Activated CD8-positive, alpha-beta memory T cell treated with anti-CD3 and anti-CD28 coated beads for 1 hour (primary cell): Measurements from ENCODE around the gene TTC16.
A peak's percentile ranks its signal among the peaks of the same experiment; 100 is the strongest.

ENCODE experiments used
- DNase-seq, 2 donors: peaks; one replicate each; pipeline ENCODE4 v3.0.0-alpha.2; 2020; ENCODE audit warnings: low read depth in 1 of 2; ENCODE audit errors: extremely low read depth in 1 of 2

TTC16 gene

DNA sequence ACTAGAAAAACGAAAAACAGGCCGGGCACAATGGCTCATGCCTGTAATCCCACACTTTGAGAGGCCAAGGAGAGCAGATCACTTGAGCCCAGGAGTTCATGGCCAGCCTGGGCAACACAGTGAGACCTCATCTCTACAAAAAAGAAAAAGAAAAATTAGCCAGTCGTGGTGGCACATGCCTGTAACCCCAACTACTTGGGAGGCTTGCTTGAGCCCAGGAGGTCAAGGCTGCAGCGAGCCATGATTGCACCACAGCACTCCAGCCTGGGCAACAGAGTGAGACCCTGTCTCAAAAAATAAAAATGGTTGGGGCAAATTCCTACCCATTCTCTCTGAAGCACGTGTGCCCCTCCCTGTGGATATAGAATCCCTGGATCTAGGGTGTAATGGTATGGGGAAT, 17.5 kb upstream of the TTC16 start:
- DNase-seq, result no peak

GRCh38 chr9:127698985-127699670, 16.8 kb upstream of the TTC16 start:
- peak; percentile 66 to 68 for DNase-seq

DNA sequence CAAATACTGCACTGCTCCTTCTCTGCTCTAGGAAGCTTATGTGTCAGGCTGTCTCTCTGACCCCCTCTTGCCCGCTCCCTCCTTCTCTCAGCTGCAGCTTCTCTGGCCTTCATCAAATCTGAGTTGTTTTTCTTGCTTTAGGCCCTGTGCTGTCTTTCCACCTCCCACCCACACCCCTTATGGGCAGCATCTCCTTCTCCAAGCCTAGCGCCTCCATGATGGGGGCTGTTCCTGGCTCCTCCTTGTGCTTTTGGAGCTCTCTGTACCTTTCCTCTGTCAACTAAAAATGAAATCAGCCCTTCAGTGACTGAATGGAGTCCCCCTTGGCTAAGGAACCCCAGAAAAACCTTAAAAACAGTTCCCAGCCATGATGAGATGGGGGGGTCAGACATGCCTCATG, 15.7 kb upstream of the TTC16 start:
- DNase-seq, result no peak

DNA sequence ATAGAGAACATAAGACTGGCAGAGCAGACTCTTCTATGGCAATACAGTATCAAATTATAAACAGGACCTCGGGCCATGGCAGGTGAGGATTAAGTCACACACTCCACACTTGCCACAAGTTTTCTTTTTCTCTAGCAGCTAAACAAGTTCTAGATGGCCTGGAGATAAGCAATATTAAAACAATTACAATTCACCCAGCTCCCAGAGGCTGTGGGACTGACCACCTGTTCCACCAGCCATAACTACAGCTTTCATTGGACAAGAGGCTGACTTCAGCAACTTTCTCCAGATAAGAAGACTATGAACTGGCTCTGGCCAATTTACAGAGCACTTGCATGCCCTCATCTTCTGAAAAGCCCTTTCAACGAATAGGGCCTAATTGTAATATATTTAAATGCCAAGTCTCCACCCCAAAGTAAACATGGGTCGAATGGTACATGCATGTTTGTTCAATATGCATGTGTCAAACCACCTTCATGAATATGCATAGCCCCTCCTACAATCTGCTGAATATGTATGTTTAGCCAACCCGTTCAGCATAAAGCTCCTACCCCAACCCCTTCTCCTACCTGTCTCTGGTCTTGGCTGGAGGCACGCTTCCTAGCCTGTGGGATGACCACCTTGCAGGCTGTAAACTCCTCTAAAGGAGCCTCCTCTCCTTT, 15.2 kb upstream of the TTC16 start:
- DNase-seq, result no peak

DNA sequence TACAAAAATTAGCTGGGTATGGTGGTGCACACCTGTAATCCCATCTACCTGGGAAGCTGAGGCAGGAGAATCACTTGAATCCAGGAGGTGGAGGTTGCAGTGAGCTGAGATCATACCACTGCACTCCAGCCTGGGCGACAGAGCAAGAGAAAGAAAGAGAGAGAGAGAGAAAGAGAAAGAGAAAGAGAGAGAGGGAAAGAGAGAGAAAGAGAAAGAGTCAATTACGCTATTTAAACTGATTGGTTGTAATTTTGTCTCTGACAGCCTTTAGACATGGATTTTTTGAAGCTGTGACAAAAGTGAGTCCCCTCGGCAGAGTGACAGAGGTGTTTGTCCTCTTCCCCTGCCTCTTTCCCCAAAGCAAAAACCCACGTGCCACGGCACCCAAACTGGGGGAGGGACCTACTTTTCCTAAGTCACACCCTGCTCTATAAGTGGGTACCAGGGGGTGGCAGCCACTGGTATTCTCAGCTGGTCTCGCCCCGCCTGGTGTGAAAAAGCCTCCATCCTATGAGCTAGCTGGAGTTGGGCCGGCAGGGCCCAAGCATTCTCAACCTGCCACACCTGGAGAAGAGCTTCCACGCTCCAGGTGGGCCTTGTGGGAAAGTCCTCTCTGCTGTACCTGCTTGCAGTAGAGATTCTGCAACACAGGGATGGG, 12.5 kb upstream of the TTC16 start:
- no peak for DNase-seq

GRCh38 chr9:127705577-127706379, 10.1 kb upstream of the TTC16 start:
- DNase-seq, result no peak

DNA sequence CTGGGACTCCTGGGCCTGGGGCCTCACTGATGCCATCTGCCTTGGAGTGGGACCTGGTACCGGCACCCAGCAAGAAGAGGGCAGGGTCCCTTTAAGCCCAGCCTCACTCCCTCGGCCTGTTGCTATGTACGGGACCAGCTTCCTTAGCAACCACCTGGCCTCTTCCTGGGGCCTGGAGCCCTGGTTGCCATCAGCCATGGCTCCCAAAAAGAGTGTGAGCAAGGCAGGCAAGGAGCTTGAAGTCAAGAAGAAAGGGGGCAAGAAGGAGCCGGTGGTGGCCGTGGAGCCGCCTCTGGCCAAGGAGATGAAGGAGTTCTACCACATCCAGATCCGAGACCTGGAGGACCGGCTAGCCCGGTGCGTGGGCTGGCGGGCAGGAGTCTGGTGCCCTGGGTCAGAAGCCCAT, 9.0 kb upstream of the TTC16 start, which contains the start of gene CFAP157:
CFAP157 (plus strand) TSS at position 153 of the 406 bp plus-strand sequence; CDS start at position 197, 44 bp downstream.
- no peak for DNase-seq

DNA sequence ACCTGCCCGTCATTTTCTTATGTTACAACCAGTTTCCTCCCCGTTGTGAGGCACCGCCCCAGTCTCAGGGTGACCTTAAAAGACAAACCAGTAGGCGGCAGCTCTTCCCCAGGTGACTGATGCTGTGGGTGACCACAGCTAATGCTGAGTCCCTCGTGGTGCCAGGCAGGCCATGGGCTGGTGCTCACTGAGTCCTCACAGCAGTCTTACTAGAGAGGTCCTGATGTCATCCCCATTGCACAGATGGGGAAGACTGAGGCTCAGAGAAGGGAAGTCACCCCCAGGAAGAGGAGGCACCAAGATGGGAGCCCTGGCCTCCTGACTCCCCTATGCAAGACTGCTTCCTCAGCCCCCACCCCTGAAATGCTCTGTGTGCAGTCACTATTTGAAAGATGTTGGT, 8.1 kb upstream of the TTC16 start:
- DNase-seq, result no peak

GRCh38 chr9:127708952-127709587, 6.8 kb upstream of the TTC16 start:
- no peak for DNase-seq

- DNase-seq, result no peak
These were observed 5.6 kb upstream of the TTC16 start for GRCh38 chr9:127710204-127710783.

DNA sequence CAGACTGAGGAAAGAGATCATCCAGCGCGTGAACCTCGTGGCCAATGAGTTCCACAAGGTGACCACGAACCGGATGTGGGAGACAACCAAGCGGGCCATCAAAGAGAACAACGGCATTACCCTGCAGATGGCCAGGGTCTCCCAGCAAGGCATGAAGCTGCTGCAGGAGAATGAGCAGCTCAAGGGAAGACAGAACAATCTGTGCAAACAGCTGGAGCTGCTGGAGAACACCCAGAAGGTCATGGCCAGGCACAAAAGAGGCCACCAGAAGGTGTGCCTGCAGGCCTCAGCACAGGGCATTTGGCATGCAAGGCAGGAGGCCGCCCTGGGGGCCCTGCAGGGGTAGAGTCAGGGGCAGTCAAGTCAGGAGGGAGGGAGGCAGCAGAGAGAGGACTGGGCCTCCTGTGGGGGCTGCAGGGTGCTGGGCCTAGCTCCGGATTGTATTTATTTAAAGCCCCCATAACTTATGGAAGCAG, 4.6 kb upstream of the TTC16 start:
- no peak for DNase-seq

GRCh38 chr9:127711831-127712274, 4.0 kb upstream of the TTC16 start:
- DNase-seq, result no peak

GRCh38 chr9:127712371-127712770, 3.5 kb upstream of the TTC16 start:
- no peak for DNase-seq

- DNase-seq, result no peak
These were observed 3.0 kb upstream of the TTC16 start for GRCh38 chr9:127712867-127713266.

DNA sequence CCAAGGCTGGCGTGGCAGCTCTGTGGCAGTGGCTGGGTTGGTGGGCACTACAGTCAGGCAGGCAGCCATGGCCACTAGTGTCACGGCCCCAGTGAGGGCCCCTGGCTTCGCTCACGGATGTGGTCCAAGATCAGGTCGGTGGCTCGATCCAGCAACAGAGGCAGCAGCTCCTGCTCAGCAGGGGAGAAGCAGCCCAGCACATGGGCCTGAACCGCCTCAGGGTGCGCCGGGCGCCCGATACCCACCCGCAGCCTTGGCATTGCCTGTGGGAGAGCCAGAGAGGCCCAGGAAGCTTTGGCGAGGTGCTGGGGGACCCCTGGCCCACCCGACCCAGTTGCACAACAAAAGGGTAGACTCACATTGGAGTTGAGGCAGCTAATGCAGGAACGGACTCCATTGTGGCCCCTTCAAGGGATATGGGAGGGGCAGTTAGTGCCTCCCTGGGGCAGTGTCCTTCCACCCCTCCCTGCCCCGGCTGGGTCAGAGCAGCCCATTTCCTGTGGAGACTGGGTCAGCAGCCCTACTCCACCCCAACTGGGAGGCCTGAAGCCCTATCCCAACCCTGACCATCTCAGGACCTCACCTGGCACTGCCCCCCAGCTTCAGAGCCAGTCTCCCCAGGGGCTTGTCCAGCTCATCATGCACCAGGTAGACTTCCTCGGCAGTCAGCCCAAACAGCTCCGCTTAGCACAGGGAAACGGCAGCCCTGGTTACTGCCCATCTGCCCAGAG, 1.7 kb upstream of the TTC16 start:
- no peak for DNase-seq

- DNase-seq, result no peak
These were observed 869 bp upstream of the TTC16 start for GRCh38 chr9:127714951-127715469.

GRCh38 chr9:127716412-127716811, 533 bp downstream of the TTC16 start:
- no peak for DNase-seq

GRCh38 chr9:127717766-127718165, 1.9 kb downstream of the TTC16 start:
- no peak for DNase-seq
